Hepatocyte (in vitro differentiated cells): Measurements from ENCODE around the gene TAX1BP1. TPM values are rescaled to one million over a fixed set of nuclear protein-coding genes. Genes with fewer than 3 reads are reported as not detected.

Source experiments
- DNase-seq: peaks from one replicate; pipeline ENCODE4 v3.0.0-alpha.2; 2016; ENCODE audit warnings: low spot score
- H2AFZ ChIP-seq: fragments of 200-600 bp; sonication (generic); 2 replicates; pipeline ENCODE4 v1.6.0; 2016; ENCODE audit warnings: antibody characterized with exemption, mild to moderate bottlenecking
- H3K27ac ChIP-seq: fragments of 200-600 bp; sonication (generic); 2 replicates; pipeline ENCODE4 v1.5.1; 2016; ENCODE audit warnings: mild to moderate bottlenecking
- H3K27me3 ChIP-seq: fragments of 200-600 bp; sonication (generic); 2 replicates; pipeline ENCODE4 v1.6.1; 2016
- H3K36me3 ChIP-seq: fragments of 200-600 bp; sonication (generic); replicated peaks from 2 replicates; pipeline ENCODE4 v1.5.1; 2016; ENCODE audit warnings: low read depth; ENCODE audit not compliant: insufficient read depth
- H3K4me1 ChIP-seq: fragments of 200-600 bp; sonication (generic); 2 replicates; pipeline ENCODE4 v1.5.1; 2016; ENCODE audit warnings: mild to moderate bottlenecking, moderate library complexity; ENCODE audit not compliant: insufficient read depth
- H3K4me2 ChIP-seq: fragments of 200-600 bp; sonication (generic); 2 replicates; pipeline ENCODE4 v1.6.0; 2016
- H3K4me3 ChIP-seq: fragments of 200-600 bp; sonication (generic); 2 replicates; pipeline ENCODE4 v1.5.1; 2016; ENCODE audit warnings: mild to moderate bottlenecking
- H3K79me2 ChIP-seq: fragments of 200-600 bp; sonication (generic); 2 replicates; pipeline ENCODE4 v1.6.0; 2017; ENCODE audit warnings: mild to moderate bottlenecking
- H3K9me2 ChIP-seq: fragments of 200-600 bp; sonication (generic); replicated peaks from 2 replicates; pipeline ENCODE4 v1.6.0; 2017; ENCODE audit warnings: mild to moderate bottlenecking; ENCODE audit not compliant: insufficient read depth
- H3K9me3 ChIP-seq: fragments of 200-600 bp; sonication (generic); 2 replicates; pipeline ENCODE4 v1.5.1; 2016; ENCODE audit warnings: low read depth, mild to moderate bottlenecking
- H4K20me1 ChIP-seq: fragments of 200-600 bp; sonication (generic); 2 replicates; pipeline ENCODE4 v1.6.0; 2016; ENCODE audit warnings: mild to moderate bottlenecking; ENCODE audit not compliant: insufficient read depth, poor library complexity, severe bottlenecking
- EZH2 ChIP-seq: fragments of 200-600 bp; sonication (generic); IDR thresholded peaks from 2 replicates; pipeline ENCODE4 v1.6.1; 2016; ENCODE audit warnings: antibody characterized with exemption, mild to moderate bottlenecking, borderline replicate concordance
- EZH2phosphoT487 ChIP-seq: fragments of 200-600 bp; sonication (generic); IDR thresholded peaks from one replicate; pipeline ENCODE4 v1.6.1; 2018; ENCODE audit warnings: antibody characterized with exemption, mild to moderate bottlenecking, low read depth, moderate library complexity; ENCODE audit not compliant: unreplicated experiment, severe bottlenecking
- WGBS: methylation state at CpG from one replicate; pipeline ENCODE4 v1.1.6; 2016; ENCODE audit warnings: low lambda C conversion rate; ENCODE audit errors: missing lambda C conversion rate; 5-methylcytosine and 5-hydroxymethylcytosine counted together
- polyA plus RNA-seq: library from polyadenylated mRNA; unstranded; fragments of >200 nt; fragmentation: Nextera tagmentation; extraction: Ambion mirVana; gene quantifications from 2 replicates; pipeline ENCODE4 v1.2.1, GENCODE V29; 2016
- total RNA-seq: library from RNA; depleted of rRNA; stranded (reverse); fragments of >200 nt; gene quantifications from 2 replicates; pipeline ENCODE4 v1.2.3, GENCODE V29; 2014
- TF ChIP-seq, protein P1 (sequence below): fragments of 200-600 bp; sonication (generic); IDR thresholded peaks from 2 replicates; pipeline ENCODE4 v1.5.1; 2016; ENCODE audit warnings: antibody characterized with exemption, mild to moderate bottlenecking; ENCODE audit not compliant: poor library complexity

Gene TAX1BP1
- total and polyA plus RNA-seq, 2 experiments from 2014 or later = 104 to 110 TPM

DNA sequence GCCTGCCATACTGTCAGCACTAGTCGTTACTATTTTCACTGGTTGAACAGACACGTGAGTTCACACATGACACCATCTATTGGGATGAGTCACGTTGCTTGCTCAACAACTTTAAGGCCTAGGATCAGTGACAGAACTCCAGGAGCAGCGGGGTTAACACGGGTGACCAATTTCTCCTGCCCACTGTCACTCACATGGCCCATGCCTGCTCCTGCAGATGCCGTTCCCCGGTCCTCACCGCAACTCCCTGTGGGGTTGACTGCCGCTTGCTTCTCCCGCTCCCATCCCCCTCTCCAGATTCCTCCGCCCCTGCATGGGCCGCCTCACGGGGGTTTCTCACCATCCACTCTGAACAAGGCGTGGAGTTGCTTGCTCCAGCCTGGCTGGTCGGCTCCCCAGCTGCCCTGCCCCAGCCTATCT is 128.2 kb downstream of the TAX1BP1 start:
- WGBS = 94% methylated on average over 15 of the region's 15 CpGs
- Histone ChIP-seq H3K79me2 (no peaks in the 10 kb centered on the region), H3K9me3 (no peaks in the 10 kb centered on the region), H3K4me2 (no peak overlapping the region), H3K27me3 (no peaks in the 10 kb centered on the region), H3K4me1 (peaks cover 2% of the 10 kb centered on the region), H3K9me2 (no peaks in the 10 kb centered on the region), H2AFZ (no peak overlapping the region), H3K27ac (no peak overlapping the region), H4K20me1 (no peaks in the 10 kb centered on the region), H3K36me3 (no peaks in the 10 kb centered on the region), H3K4me3 (no peak overlapping the region)
- TF ChIP-seq, protein P1, sequence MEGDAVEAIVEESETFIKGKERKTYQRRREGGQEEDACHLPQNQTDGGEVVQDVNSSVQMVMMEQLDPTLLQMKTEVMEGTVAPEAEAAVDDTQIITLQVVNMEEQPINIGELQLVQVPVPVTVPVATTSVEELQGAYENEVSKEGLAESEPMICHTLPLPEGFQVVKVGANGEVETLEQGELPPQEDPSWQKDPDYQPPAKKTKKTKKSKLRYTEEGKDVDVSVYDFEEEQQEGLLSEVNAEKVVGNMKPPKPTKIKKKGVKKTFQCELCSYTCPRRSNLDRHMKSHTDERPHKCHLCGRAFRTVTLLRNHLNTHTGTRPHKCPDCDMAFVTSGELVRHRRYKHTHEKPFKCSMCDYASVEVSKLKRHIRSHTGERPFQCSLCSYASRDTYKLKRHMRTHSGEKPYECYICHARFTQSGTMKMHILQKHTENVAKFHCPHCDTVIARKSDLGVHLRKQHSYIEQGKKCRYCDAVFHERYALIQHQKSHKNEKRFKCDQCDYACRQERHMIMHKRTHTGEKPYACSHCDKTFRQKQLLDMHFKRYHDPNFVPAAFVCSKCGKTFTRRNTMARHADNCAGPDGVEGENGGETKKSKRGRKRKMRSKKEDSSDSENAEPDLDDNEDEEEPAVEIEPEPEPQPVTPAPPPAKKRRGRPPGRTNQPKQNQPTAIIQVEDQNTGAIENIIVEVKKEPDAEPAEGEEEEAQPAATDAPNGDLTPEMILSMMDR = no peak
- no peak for TF ChIP-seq EZH2
- TF ChIP-seq EZH2phosphoT487 = no peak
- no peak for DNase-seq

DNA sequence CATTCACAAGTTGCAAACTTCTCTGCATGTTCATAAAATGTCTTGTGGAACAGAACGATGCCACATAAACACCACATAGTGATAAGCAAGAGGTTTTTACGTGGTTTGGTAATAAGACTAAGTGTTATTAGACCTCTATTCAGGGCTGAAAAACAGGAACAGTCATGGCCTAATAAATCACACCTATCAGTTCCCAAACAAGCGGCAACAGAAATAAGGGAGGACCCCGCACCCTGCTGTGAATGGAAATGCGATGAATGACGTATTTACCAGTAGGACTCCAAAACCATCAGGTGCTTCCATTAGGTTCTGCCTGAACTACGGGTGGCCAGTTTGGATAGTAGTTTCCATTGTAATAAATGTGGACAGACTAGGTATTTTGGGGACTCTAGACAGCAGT is 129.1 kb downstream of the TAX1BP1 start:
- no peak for DNase-seq
- TF ChIP-seq EZH2phosphoT487 (no peak), EZH2 (no peak)
- TF ChIP-seq, protein P1 = no peak
- Histone ChIP-seq H3K4me2 (no peak overlapping the region), H4K20me1 (no peaks in the 10 kb centered on the region), H3K9me2 (no peaks in the 10 kb centered on the region), H3K27ac (no peak overlapping the region), H2AFZ (no peak overlapping the region), H3K4me1 (peaks cover 3% of the 10 kb centered on the region), H3K9me3 (no peaks in the 10 kb centered on the region), H3K27me3 (no peaks in the 10 kb centered on the region), H3K36me3 (no peaks in the 10 kb centered on the region), H3K4me3 (no peak overlapping the region), H3K79me2 (no peaks in the 10 kb centered on the region)
- WGBS = 93% methylated on average over 7 of the region's 7 CpGs

DNA sequence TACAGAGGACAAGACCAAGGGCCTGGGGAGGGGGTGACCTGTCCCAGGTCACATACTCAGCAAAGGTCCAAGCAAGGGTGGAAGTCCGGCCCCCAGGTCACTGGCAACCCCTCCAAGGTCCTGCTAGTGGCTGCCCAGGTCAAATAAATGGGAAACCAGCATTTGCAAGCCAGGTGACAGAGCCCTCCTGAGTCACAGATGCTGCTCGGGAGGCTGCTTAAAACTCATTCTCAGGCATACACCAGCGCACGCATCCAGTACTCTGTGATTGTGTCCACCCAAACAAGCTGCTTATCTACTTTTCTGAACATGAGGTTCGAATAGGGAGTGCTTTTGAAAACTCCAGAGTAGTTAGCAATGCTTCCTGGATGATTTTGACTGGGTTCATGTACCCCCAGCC is 130.6 kb downstream of the TAX1BP1 start:
- H3K36me3 ChIP-seq = no peaks in the 10 kb centered on the region
- DNase-seq = no peak
- no peaks in the 10 kb centered on the region for H3K9me2 ChIP-seq
- H4K20me1 ChIP-seq = no peaks in the 10 kb centered on the region
- H3K27me3 ChIP-seq = no peaks in the 10 kb centered on the region
- 92% methylated on average over 5 of the region's 5 CpGs for WGBS
- H3K9me3 ChIP-seq = no peaks in the 10 kb centered on the region
- no peaks in the 10 kb centered on the region for H3K79me2 ChIP-seq
- no peak overlapping the region for H3K4me3 ChIP-seq
- TF ChIP-seq EZH2 = no peak
- TF ChIP-seq, protein P1 = no peak
- no peak for TF ChIP-seq EZH2phosphoT487
- no peak overlapping the region for H3K27ac ChIP-seq
- peaks cover 3% of the 10 kb centered on the region for H3K4me1 ChIP-seq
- no peak overlapping the region for H3K4me2 ChIP-seq
- H2AFZ ChIP-seq = no peak overlapping the region

DNA sequence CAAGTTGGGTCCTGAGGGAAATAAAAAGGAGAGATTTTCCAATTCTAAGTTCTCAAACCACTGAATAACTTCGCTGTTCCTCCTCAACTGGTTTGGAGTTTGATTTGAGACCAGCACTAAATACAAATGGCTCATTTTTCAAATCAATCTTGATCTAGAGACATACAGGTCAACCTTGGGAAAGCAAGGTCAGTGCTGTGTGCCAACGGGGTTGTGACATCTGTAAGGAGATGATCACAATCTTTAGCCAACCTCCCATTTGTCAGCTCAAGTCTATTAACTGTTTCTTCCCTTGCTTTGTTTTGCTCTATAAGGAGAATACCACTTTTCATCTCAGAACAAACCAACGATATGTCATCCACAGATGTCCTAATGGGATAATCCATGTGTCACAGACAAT is 131.1 kb downstream of the TAX1BP1 start:
- H3K4me1 ChIP-seq = peaks cover 3% of the 10 kb centered on the region
- H3K4me2 ChIP-seq = no peak overlapping the region
- no peak overlapping the region for H3K4me3 ChIP-seq
- H3K36me3 ChIP-seq = no peaks in the 10 kb centered on the region
- H3K9me2 ChIP-seq = no peaks in the 10 kb centered on the region
- no peaks in the 10 kb centered on the region for H4K20me1 ChIP-seq
- no peaks in the 10 kb centered on the region for H3K79me2 ChIP-seq
- H2AFZ ChIP-seq = no peak overlapping the region
- no peak for TF ChIP-seq EZH2phosphoT487
- TF ChIP-seq, protein P1 = no peak
- no peak for TF ChIP-seq EZH2
- H3K27ac ChIP-seq = no peak overlapping the region
- DNase-seq = no peak
- no peaks in the 10 kb centered on the region for H3K9me3 ChIP-seq
- WGBS = 78% methylated on average over 3 of the region's 3 CpGs
- H3K27me3 ChIP-seq = no peaks in the 10 kb centered on the region
